ENCODE data around the gene WASHC2A.
"Not testable (repeated sequence)": the region's sequence is repeated elsewhere in the genome, so short reads cannot be mapped to it uniquely, and the experiment has no call there.

The WASHC2A gene

GRCh38 chr10:50145575-50145974, 77.8 kb downstream of the WASHC2A start:
- not testable (repeated sequence) for H3K4me3 ChIP-seq (ENCODE audit: low read length); DNase-seq (ENCODE audit: low read depth)

GRCh38 chr10:50152792-50153272, 85.1 kb downstream of the WASHC2A start:
- no peak for TF ChIP-seq CTCF (conservative IDR thresholded peaks at IDR 0.05; ENCODE audit: low read depth, low read length)
- peak overlapping the region; percentile 23 for H3K4me3 ChIP-seq (ENCODE audit: low read length)
- DNase-seq (ENCODE audit: low read depth) = no peak

- not testable (repeated sequence) for DNase-seq (ENCODE audit: low read depth); H3K4me3 ChIP-seq (ENCODE audit: low read length)
Observed at GRCh38 chr10:50157868-50158267, 90.1 kb downstream of the WASHC2A start.

- H3K4me3 ChIP-seq (ENCODE audit: low read length); DNase-seq (ENCODE audit: low read depth): not testable (repeated sequence)
Observed at GRCh38 chr10:50159856-50160255, 92.1 kb downstream of the WASHC2A start.

- H3K4me3 ChIP-seq (ENCODE audit: low read length); DNase-seq (ENCODE audit: low read depth): not testable (repeated sequence)
Observed at GRCh38 chr10:50165038-50165437, 97.3 kb downstream of the WASHC2A start.

GRCh38 chr10:50167833-50168232, 100.1 kb downstream of the WASHC2A start:
- H3K4me3 ChIP-seq (ENCODE audit: low read length); DNase-seq (ENCODE audit: low read depth): not testable (repeated sequence)

GRCh38 chr10:50169506-50169905, 101.8 kb downstream of the WASHC2A start:
- H3K4me3 ChIP-seq (ENCODE audit: low read length) = not testable (repeated sequence)
- DNase-seq (ENCODE audit: low read depth) = peak; percentile 55

GRCh38 chr10:50174788-50175525, 107.2 kb downstream of the WASHC2A start:
- not testable (repeated sequence) for DNase-seq (ENCODE audit: low read depth); H3K4me3 ChIP-seq (ENCODE audit: low read length)

Measured in retinal pigment epithelial cell (primary cell).